Stomach (tissue), 4 donors: ENCODE data around the gene DCTPP1.

Source experiments
- CTCF ChIP-seq, 7 experiments: fragments of 450-650 bp in 4 of 7; fragments of 200-600 bp in 3 of 7; sonication (generic) in 3 of 7; IDR thresholded peaks; one replicate each; pipeline ENCODE4 v1.5.1; 2016 to 2019; ENCODE audit warnings: antibody characterized with exemption in 7 of 7, control low read depth in 2 of 7, mild to moderate bottlenecking in 1 of 7
- EP300 ChIP-seq: sonication (generic); formaldehyde crosslinking; IDR thresholded peaks from one replicate; pipeline ENCODE4 v1.6.1; 2017; ENCODE audit warnings: antibody characterized with exemption
- POLR2A ChIP-seq, 4 donors: fragments of 450-650 bp; IDR thresholded peaks; one replicate each; pipeline ENCODE4 v1.6.1; 2016; ENCODE audit warnings: antibody characterized with exemption in 4 of 4, control low read depth in 2 of 4, mild to moderate bottlenecking in 1 of 4, moderate library complexity in 1 of 4
- POLR2AphosphoS5 ChIP-seq, 3 donors: sonication (generic); formaldehyde crosslinking; IDR thresholded peaks; one replicate each; pipeline ENCODE4 v1.6.1; 2016; ENCODE audit warnings: antibody characterized with exemption in 3 of 3

- TF ChIP-seq CTCF (IDR thresholded peaks at IDR 0.05) (no peak), POLR2A (IDR thresholded peaks at IDR 0.05) (no peak), POLR2AphosphoS5 (IDR thresholded peaks at IDR 0.05) (no peak), EP300 (no peak)
These were observed 10.0 kb upstream of the DCTPP1 start for GRCh38 chr16:30439720-30440348.
